ENCODE measurements around the gene AATF. TPM values are rescaled to one million over a fixed set of nuclear protein-coding genes. Genes with fewer than 3 reads are reported as not detected.

Gene AATF
- total RNA-seq, 1 donor from 2014 or later: 28.9 TPM

DNA sequence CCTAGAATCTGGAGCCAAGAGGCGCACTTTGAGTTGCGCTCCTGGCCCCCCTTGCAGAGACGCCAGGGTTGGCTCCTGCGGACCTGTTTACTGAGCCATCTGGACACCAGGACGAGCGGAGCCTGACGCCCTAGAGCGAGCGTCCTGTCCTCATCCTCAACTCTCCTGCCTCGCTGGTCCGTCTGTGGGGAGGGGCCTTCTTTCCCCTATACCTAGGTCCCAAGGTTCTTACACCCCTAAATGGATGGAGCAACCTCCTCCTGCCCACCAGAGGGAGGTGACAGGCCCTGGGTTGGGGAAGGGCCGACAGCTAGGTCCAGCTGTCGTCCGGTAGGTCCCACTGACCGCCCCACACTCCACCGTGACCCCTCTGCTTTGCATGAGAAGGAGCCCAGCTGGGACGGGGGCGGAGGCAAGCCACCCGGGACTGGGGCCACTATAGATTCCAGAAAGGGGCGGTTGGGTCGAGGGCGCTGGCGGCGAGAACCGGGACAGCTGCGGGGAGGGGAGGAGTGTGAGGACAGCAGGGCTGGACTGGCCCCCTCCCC is 14.5 kb upstream of the AATF start:
- H3K4me1 ChIP-seq: peaks cover 71% of the 10 kb centered on the region
- no peak overlapping the region for H3K9ac ChIP-seq
- TF ChIP-seq, protein P1, sequence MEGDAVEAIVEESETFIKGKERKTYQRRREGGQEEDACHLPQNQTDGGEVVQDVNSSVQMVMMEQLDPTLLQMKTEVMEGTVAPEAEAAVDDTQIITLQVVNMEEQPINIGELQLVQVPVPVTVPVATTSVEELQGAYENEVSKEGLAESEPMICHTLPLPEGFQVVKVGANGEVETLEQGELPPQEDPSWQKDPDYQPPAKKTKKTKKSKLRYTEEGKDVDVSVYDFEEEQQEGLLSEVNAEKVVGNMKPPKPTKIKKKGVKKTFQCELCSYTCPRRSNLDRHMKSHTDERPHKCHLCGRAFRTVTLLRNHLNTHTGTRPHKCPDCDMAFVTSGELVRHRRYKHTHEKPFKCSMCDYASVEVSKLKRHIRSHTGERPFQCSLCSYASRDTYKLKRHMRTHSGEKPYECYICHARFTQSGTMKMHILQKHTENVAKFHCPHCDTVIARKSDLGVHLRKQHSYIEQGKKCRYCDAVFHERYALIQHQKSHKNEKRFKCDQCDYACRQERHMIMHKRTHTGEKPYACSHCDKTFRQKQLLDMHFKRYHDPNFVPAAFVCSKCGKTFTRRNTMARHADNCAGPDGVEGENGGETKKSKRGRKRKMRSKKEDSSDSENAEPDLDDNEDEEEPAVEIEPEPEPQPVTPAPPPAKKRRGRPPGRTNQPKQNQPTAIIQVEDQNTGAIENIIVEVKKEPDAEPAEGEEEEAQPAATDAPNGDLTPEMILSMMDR (IDR thresholded peaks at IDR 0.05): peak; percentile 34
- TF ChIP-seq EZH2phosphoT487 (IDR thresholded peaks at IDR 0.05) (peak; percentile 46), EZH2 (IDR thresholded peaks at IDR 0.05) (no peak)
- H4K20me1 ChIP-seq (ENCODE audit: low read depth): peaks cover 90% of the 10 kb centered on the region
- peaks cover 38% of the 10 kb centered on the region for H3F3A ChIP-seq (ENCODE audit: low read depth)
- peak overlapping the region; percentile 42 for H3K4me3 ChIP-seq
- no peak overlapping the region for H2AFZ ChIP-seq (replicated peaks)
- no peaks in the 10 kb centered on the region for H3K9me3 ChIP-seq (ENCODE audit: low read depth)
- peaks cover 100% of the 10 kb centered on the region for H3K27me3 ChIP-seq
- peak overlapping the region; percentile 48 for H3K4me3 Mint-ChIP-seq
- no peak overlapping the region for H3K27ac Mint-ChIP-seq
- H3K4me2 ChIP-seq: peak overlapping the region; percentile 82
- no peaks in the 10 kb centered on the region for H3K36me3 ChIP-seq
- peaks cover 46% of the 10 kb centered on the region for H3K4me1 Mint-ChIP-seq
- peaks cover 93% of the 10 kb centered on the region for H3K27me3 Mint-ChIP-seq (ENCODE audit: insufficient read depth, low read depth)
- no peaks in the 10 kb centered on the region for H3K36me3 Mint-ChIP-seq
- H3K79me2 ChIP-seq (ENCODE audit: low read depth): no peaks in the 10 kb centered on the region
- DNase-seq (ENCODE audit: low spot score): peak; percentile 60
- no peaks in the 10 kb centered on the region for H3K9me3 Mint-ChIP-seq
- H3K27ac ChIP-seq: no peak overlapping the region

DNA sequence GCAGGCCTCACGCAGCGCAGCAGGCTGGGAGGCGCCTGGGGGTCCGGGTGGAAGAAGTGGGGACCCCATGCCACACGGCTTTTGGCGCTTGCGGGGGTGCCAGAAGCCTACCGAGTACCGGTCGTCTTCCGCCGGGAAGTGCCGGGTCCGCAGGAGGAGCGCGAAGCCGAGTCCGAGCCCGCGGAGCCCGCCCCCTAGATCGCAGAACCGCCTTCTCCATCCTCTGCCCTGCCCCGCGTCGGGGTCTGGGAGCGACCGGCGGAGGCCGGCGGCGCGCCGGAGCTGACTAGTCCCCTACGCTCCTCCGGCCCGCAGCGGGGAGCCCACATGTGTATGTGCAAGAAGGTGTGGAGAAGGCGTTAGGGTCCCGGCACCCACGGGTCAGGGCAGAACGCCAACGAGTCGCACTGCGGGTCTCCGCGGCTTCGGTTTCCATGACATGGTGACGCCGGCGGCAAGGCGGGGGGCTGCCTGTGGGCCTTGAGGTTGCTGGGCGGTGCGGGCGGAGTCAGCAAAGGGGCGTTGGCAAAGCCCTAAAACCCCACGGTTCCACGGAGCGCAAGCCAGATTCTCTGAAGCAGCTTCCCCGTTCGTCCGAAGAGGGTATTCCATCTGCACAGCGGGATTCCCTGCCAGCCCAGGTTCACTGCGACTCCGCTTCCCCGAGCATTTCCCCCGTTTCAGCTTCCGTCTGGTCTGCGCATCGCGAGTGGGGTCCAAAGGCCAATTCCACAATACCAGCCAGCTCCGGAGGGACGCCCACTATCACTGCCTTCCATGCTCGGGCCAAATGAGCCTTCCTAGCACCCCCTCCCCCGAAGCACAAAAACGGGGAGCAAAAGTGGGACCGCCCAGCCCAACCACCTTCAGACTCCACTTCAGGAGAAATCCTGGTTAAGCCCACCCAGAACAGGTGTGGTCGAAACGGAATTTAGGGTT is 13.8 kb upstream of the AATF start:
- no peaks in the 10 kb centered on the region for H3K36me3 Mint-ChIP-seq
- H3K4me1 Mint-ChIP-seq: peaks cover 50% of the 10 kb centered on the region
- H3K9me3 ChIP-seq (ENCODE audit: low read depth): no peaks in the 10 kb centered on the region
- no peak overlapping the region for H3K27ac ChIP-seq
- H3F3A ChIP-seq (ENCODE audit: low read depth): peaks cover 40% of the 10 kb centered on the region
- no peak overlapping the region for H3K27ac Mint-ChIP-seq
- H3K9ac ChIP-seq: no peak overlapping the region
- no peaks in the 10 kb centered on the region for H3K9me3 Mint-ChIP-seq
- peak overlapping the region; percentile 43 for H3K4me3 ChIP-seq
- no peak overlapping the region for H2AFZ ChIP-seq (replicated peaks)
- H3K4me2 ChIP-seq: peak overlapping the region; percentile 82
- peaks cover 100% of the 10 kb centered on the region for H3K27me3 ChIP-seq
- peaks cover 64% of the 10 kb centered on the region for H3K4me1 ChIP-seq
- H3K36me3 ChIP-seq: no peaks in the 10 kb centered on the region
- H3K79me2 ChIP-seq (ENCODE audit: low read depth): no peaks in the 10 kb centered on the region
- peaks cover 93% of the 10 kb centered on the region for H4K20me1 ChIP-seq (ENCODE audit: low read depth)
- peak overlapping the region; percentile 79 for H3K4me3 Mint-ChIP-seq
- peaks cover 93% of the 10 kb centered on the region for H3K27me3 Mint-ChIP-seq (ENCODE audit: insufficient read depth, low read depth)
- peak; percentile 86 for TF ChIP-seq EZH2phosphoT487 (IDR thresholded peaks at IDR 0.05)
- TF ChIP-seq, protein P1 (IDR thresholded peaks at IDR 0.05): no peak
- peak; percentile 48 for TF ChIP-seq EZH2 (IDR thresholded peaks at IDR 0.05)
- peak; percentile 85 for DNase-seq (ENCODE audit: low spot score)

DNA sequence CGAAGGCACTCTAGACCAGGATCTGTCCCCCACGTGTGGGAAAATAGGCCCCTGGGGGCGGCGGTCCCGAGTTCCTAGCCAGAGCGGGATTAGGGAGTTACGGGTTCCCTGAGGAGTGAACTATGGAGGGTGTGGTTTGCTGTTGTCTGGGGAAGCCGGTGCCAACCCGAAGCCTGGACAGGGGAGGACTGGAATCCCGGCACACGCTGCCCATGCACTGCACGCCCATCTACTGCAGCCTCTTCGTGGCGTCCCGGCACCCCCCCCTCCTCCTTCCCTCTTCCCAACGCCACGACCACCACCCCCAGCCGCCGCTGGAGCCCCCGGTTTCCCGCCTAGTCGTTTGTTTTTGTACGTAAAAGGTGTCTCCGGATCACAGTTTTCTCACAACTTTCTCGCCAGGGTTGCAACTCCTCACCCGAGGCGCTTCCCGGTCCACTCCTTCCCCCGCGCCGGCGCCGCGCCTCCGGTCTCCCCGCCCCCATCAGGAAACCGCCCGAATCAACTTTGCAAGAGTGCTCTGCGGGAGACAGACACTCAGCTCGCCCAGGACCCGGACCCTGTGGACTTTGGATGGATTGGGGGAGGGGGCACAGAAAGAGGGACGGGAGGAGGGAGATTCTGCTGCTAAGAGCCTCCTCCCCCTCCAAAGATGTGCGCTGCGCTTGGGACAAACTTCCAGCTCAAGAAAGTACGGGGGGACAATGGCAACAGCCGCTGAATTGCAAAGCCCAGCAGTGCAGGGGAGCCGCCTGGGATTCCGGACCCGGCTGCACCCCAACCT is 12.9 kb upstream of the AATF start:
- peaks cover 100% of the 10 kb centered on the region for H3K27me3 ChIP-seq
- Mint-ChIP-seq H3K27ac (no peak overlapping the region), H3K4me1 (peaks cover 50% of the 10 kb centered on the region), H3K9me3 (no peaks in the 10 kb centered on the region), H3K36me3 (no peaks in the 10 kb centered on the region), H3K27me3 (ENCODE audit: insufficient read depth, low read depth) (peaks cover 92% of the 10 kb centered on the region), H3K4me3 (peak overlapping the region; percentile 79)
- peak overlapping the region; percentile 43 for H3K4me3 ChIP-seq
- H3K4me1 ChIP-seq: peaks cover 59% of the 10 kb centered on the region
- H3F3A ChIP-seq (ENCODE audit: low read depth): peaks cover 40% of the 10 kb centered on the region
- no peak overlapping the region for H2AFZ ChIP-seq (replicated peaks)
- H3K4me2 ChIP-seq: peak overlapping the region; percentile 82
- no peaks in the 10 kb centered on the region for H3K79me2 ChIP-seq (ENCODE audit: low read depth)
- TF ChIP-seq EZH2phosphoT487 (IDR thresholded peaks at IDR 0.05): peak; percentile 17
- peak; percentile 43 for TF ChIP-seq EZH2 (IDR thresholded peaks at IDR 0.05)
- TF ChIP-seq, protein P1 (IDR thresholded peaks at IDR 0.05): no peak
- H3K27ac ChIP-seq: no peak overlapping the region
- H3K9ac ChIP-seq: no peak overlapping the region
- no peaks in the 10 kb centered on the region for H3K9me3 ChIP-seq (ENCODE audit: low read depth)
- no peaks in the 10 kb centered on the region for H3K36me3 ChIP-seq
- peak; percentile 63 for DNase-seq (ENCODE audit: low spot score)
- H4K20me1 ChIP-seq (ENCODE audit: low read depth): peaks cover 93% of the 10 kb centered on the region
